ENCODE data around the gene SERPIND1. TPM values are rescaled to one million over a fixed set of nuclear protein-coding genes. Genes with fewer than 3 reads are reported as not detected.
"Not testable (repeated sequence)": the region's sequence is repeated elsewhere in the genome, so short reads cannot be mapped to it uniquely, and the experiment has no call there.

SERPIND1 gene
- 0.22 TPM for polyA plus RNA-seq
- long read RNA-seq, donor 1, result 0 reads
- long read RNA-seq, donor 2, partial matches to known transcripts, result 63 of 95 reads
- long read RNA-seq, donor 2, other reads (novel, unspliced or antisense), result 32 of 95 reads
- long read RNA-seq, donor 3, result 0 reads
- long read RNA-seq, donor 4, result 0 reads
- long read RNA-seq, donor 5, partial matches to known transcripts, result 0 of 1 reads
- long read RNA-seq, donor 5, other reads (novel, unspliced or antisense), result 0 of 1 reads
- long read RNA-seq, donor 6, result 0 reads
- long read RNA-seq, donor 7, partial matches to known transcripts, result 0 of 1 reads
- long read RNA-seq, donor 7, other reads (novel, unspliced or antisense), result 0 of 1 reads
- long read RNA-seq, donor 8, result 0 reads
- long read RNA-seq, donor 9, result 0 reads
- long read RNA-seq, donor 10, result 0 reads
- long read RNA-seq, donor 11, result 0 reads

- 100% methylated on average over 1 of the region's 4 CpGs for WGBS (ENCODE audit: insufficient coverage, low lambda C conversion rate)
- Histone ChIP-seq H3K4me3 (ENCODE audit: low read length) (no peak within 1 kb of the TSS), H3K9me3 (ENCODE audit: control insufficient read depth, low read depth, low read length) (no peaks in the 10 kb centered on the region), H3K4me1 (ENCODE audit: control insufficient read depth, insufficient read depth, low read length) (peaks cover 13% of the 10 kb centered on the region), H3K27ac (ENCODE audit: low read length) (no peak within 1 kb of the TSS), H3K36me3 (ENCODE audit: control insufficient read depth, insufficient read depth, low read length) (peaks cover 3% of the 10 kb centered on the region), H3K27me3 (ENCODE audit: control insufficient read depth, insufficient read depth, low read length) (no peaks in the 10 kb centered on the region)
- peak in 1 of 2 donors; percentile 4 for DNase-seq
Observed at GRCh38 chr22:20773793-20774212, at the start of gene SERPIND1. Gene SERPIND1 (plus strand): TSS chr22:20774113. CDS start chr22:20779313, 5,200 bp downstream.

DNA sequence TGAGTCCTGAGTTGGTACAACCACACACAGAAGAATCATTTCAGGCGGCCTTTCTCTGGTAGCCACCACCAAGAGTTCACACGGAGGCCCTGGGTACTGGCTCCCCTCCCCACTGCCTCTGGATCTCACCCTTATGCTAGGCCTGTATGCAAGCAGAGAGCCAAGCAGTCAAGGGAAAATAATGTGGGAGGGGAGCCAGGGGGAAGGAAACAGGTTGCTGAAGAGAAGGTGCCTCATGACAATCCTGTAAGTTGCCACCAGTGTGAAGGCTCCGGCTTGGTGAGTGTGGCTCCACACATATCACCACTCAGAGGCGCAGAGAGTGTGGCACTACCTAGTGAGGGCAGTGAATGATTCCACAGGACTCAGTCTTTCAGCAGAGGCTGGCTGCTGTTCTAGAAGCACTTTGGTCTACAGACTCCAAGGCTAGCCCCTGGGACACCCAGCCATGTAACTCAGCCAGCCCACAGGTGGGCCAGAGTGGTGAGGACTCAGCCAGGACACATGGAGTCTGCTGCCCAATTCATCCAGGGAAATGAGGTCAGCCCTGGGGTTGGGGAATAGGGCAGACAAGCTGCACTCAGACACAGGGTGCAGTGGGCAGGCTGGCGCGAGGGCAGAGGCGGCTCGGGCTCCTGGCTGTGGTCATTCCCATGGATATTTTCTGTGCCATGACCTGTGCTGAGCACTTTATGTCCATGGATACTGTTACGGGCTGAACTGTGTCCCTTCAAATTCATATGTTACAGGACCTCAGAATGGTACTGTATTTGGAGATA lies 49.0 kb upstream of the SERPIND1 start:
- no CpG with 5 or more reads among the region's 9 CpGs for WGBS (ENCODE audit: insufficient coverage, low lambda C conversion rate)
- no peak for DNase-seq
- Histone ChIP-seq H3K27ac (ENCODE audit: low read length) (no peak overlapping the region), H3K27me3 (ENCODE audit: control insufficient read depth, insufficient read depth, low read length) (no peaks in the 10 kb centered on the region), H3K36me3 (ENCODE audit: control insufficient read depth, insufficient read depth, low read length) (peaks cover 58% of the 10 kb centered on the region), H3K4me1 (ENCODE audit: control insufficient read depth, insufficient read depth, low read length) (no peaks in the 10 kb centered on the region), H3K9me3 (ENCODE audit: control insufficient read depth, low read depth, low read length) (no peaks in the 10 kb centered on the region), H3K4me3 (ENCODE audit: low read length) (no peak overlapping the region)

- no peaks in the 10 kb centered on the region for H3K9me3 ChIP-seq (ENCODE audit: control insufficient read depth, low read depth, low read length)
- no CpG with 5 or more reads among the region's 11 CpGs for WGBS (ENCODE audit: insufficient coverage, low lambda C conversion rate)
- DNase-seq, result no peak
- H3K27ac ChIP-seq (ENCODE audit: low read length), result no peak overlapping the region
- H3K36me3 ChIP-seq (ENCODE audit: control insufficient read depth, insufficient read depth, low read length), result peaks cover 57% of the 10 kb centered on the region
- no peaks in the 10 kb centered on the region for H3K27me3 ChIP-seq (ENCODE audit: control insufficient read depth, insufficient read depth, low read length)
- H3K4me3 ChIP-seq (ENCODE audit: low read length), result no peak overlapping the region
- no peaks in the 10 kb centered on the region for H3K4me1 ChIP-seq (ENCODE audit: control insufficient read depth, insufficient read depth, low read length)
Observed at GRCh38 chr22:20725987-20726558, 47.8 kb upstream of the SERPIND1 start.

GRCh38 chr22:20727118-20728015 lies 46.5 kb upstream of the SERPIND1 start:
- no peaks in the 10 kb centered on the region for H3K9me3 ChIP-seq (ENCODE audit: control insufficient read depth, low read depth, low read length)
- no peaks in the 10 kb centered on the region for H3K27me3 ChIP-seq (ENCODE audit: control insufficient read depth, insufficient read depth, low read length)
- no peak overlapping the region for H3K4me3 ChIP-seq (ENCODE audit: low read length)
- H3K27ac ChIP-seq (ENCODE audit: low read length), result no peak overlapping the region
- H3K36me3 ChIP-seq (ENCODE audit: control insufficient read depth, insufficient read depth, low read length), result peaks cover 53% of the 10 kb centered on the region
- no peaks in the 10 kb centered on the region for H3K4me1 ChIP-seq (ENCODE audit: control insufficient read depth, insufficient read depth, low read length)
- 50% methylated on average over 2 of the region's 29 CpGs for WGBS (ENCODE audit: insufficient coverage, low lambda C conversion rate)
- no peak for DNase-seq

DNA sequence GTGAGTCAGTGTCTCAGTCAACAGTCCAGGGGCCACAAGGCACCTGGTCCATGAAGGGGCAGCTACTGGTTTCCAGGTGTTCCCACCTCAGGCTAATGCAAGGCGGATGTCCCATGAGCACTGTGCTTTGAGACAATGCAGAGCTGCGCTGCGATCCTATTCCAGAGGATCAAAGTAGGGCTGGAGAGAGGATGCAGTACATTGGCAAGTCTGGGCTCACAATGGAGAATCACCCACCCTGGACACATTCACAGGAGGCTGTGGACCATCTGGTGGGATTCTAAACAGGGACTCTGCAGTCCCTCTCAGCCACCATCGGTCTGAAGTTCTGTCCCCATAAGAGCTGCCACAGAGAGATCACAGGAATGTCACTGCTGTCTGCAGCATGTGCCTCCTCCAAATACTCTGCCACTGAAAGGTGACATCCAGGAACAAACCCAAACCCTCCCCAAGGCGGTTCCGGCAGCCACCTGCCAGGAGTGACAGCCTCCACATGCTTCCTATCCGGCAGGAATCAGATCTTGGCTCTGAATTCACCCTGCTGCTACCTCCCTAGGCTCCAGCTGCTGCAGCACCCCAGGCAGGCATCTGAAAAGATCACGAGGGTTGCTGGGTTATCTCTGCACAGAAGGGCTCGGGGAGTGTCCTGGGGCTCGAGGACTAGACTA lies 45.3 kb upstream of the SERPIND1 start:
- Histone ChIP-seq H3K4me3 (ENCODE audit: low read length) (no peak overlapping the region), H3K27ac (ENCODE audit: low read length) (no peak overlapping the region), H3K9me3 (ENCODE audit: control insufficient read depth, low read depth, low read length) (no peaks in the 10 kb centered on the region), H3K4me1 (ENCODE audit: control insufficient read depth, insufficient read depth, low read length) (no peaks in the 10 kb centered on the region), H3K27me3 (ENCODE audit: control insufficient read depth, insufficient read depth, low read length) (no peaks in the 10 kb centered on the region), H3K36me3 (ENCODE audit: control insufficient read depth, insufficient read depth, low read length) (peaks cover 53% of the 10 kb centered on the region)
- no peak for DNase-seq
- WGBS (ENCODE audit: insufficient coverage, low lambda C conversion rate), result no CpG with 5 or more reads among the region's 10 CpGs

DNA sequence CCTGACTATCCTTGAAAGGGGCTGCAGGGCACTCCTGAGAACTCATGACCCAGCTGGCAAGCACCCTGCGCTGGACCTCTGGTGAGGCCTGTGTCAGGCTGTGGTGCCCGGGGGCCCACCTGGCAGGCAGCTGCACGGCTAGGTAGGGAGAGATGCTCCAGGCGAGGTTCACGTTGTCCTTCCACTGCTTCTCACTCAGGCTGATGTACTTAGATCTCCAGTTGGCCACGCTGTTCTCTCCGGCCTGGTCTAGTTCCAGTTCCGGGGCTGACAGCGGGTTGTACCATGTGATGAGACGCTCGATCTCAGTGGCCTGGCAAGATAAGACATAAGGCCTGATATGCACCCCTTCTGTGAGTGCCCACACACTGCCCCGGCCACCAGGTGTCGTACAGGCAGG lies 44.7 kb upstream of the SERPIND1 start:
- WGBS (ENCODE audit: insufficient coverage, low lambda C conversion rate), result no CpG with 5 or more reads among the region's 13 CpGs
- Histone ChIP-seq H3K9me3 (ENCODE audit: control insufficient read depth, low read depth, low read length) (no peaks in the 10 kb centered on the region), H3K27me3 (ENCODE audit: control insufficient read depth, insufficient read depth, low read length) (no peaks in the 10 kb centered on the region), H3K4me1 (ENCODE audit: control insufficient read depth, insufficient read depth, low read length) (no peaks in the 10 kb centered on the region), H3K4me3 (ENCODE audit: low read length) (no peak overlapping the region), H3K27ac (ENCODE audit: low read length) (no peak overlapping the region), H3K36me3 (ENCODE audit: control insufficient read depth, insufficient read depth, low read length) (peaks cover 53% of the 10 kb centered on the region)
- no peak for DNase-seq

GRCh38 chr22:20732431-20732830 lies 41.5 kb upstream of the SERPIND1 start:
- DNase-seq; H3K27ac ChIP-seq (ENCODE audit: low read length); H3K9me3 ChIP-seq (ENCODE audit: control insufficient read depth, low read depth, low read length); H3K4me1 ChIP-seq (ENCODE audit: control insufficient read depth, insufficient read depth, low read length); H3K27me3 ChIP-seq (ENCODE audit: control insufficient read depth, insufficient read depth, low read length); H3K4me3 ChIP-seq (ENCODE audit: low read length): not testable (repeated sequence)
- WGBS (ENCODE audit: insufficient coverage, low lambda C conversion rate), result no CpG with 5 or more reads among the region's 8 CpGs
- peaks cover 29% of the 10 kb centered on the region for H3K36me3 ChIP-seq (ENCODE audit: control insufficient read depth, insufficient read depth, low read length)

GRCh38 chr22:20735356-20736162 lies 38.4 kb upstream of the SERPIND1 start:
- H3K27ac ChIP-seq (ENCODE audit: low read length); H3K4me1 ChIP-seq (ENCODE audit: control insufficient read depth, insufficient read depth, low read length); H3K27me3 ChIP-seq (ENCODE audit: control insufficient read depth, insufficient read depth, low read length); DNase-seq; H3K9me3 ChIP-seq (ENCODE audit: control insufficient read depth, low read depth, low read length); H3K4me3 ChIP-seq (ENCODE audit: low read length): not testable (repeated sequence)
- peaks cover 16% of the 10 kb centered on the region for H3K36me3 ChIP-seq (ENCODE audit: control insufficient read depth, insufficient read depth, low read length)
- no CpG with 5 or more reads among the region's 15 CpGs for WGBS (ENCODE audit: insufficient coverage, low lambda C conversion rate)

GRCh38 chr22:20736891-20737290 lies 37.0 kb upstream of the SERPIND1 start:
- peaks cover 22% of the 10 kb centered on the region for H3K36me3 ChIP-seq (ENCODE audit: control insufficient read depth, insufficient read depth, low read length)
- not testable (repeated sequence) for DNase-seq
- WGBS (ENCODE audit: insufficient coverage, low lambda C conversion rate), result no CpG with 5 or more reads among the region's 3 CpGs

More at GRCh38 chr22:20736891-20737290, 37.0 kb upstream of the SERPIND1 start:
- not testable (repeated sequence) for H3K27me3 ChIP-seq (ENCODE audit: control insufficient read depth, insufficient read depth, low read length); H3K4me1 ChIP-seq (ENCODE audit: control insufficient read depth, insufficient read depth, low read length); H3K27ac ChIP-seq (ENCODE audit: low read length); H3K4me3 ChIP-seq (ENCODE audit: low read length); H3K9me3 ChIP-seq (ENCODE audit: control insufficient read depth, low read depth, low read length)
